HepG2 (cell line): Measurements from ENCODE around the gene FGD6. TPM values are rescaled to one million over a fixed set of nuclear protein-coding genes. Genes with fewer than 3 reads are reported as not detected.

Source experiments
- ATAC-seq: fragments of 200-7000 bp; cut with Tn5 transposase; 3 replicates; pipeline ENCODE4 v1.9.1; 2020; ENCODE audit warnings: mild to moderate bottlenecking, moderate library complexity
- BruUV-seq: library from RNA; stranded (reverse); fragments of 400-500 nt; replicated peaks from 2 replicates; lab custom pipeline; 2021; lab: Mats Ljungman, UMichigan
- CTCF ChIA-PET: fragments of 300-600 bp; formaldehyde crosslinking; extraction: SDS; loops from one replicate; lab custom pipeline; 2021; ENCODE audit warnings: low total read pairs, inconsistent platforms, low intra/inter-chr PET ratio; lab: Yijun Ruan, JAX
- POLR2A ChIA-PET: fragments of 350-600 bp; sonication (Branson Sonifier 250); formaldehyde crosslinking; loops from one replicate; lab custom pipeline; 2020; ENCODE audit warnings: antibody characterized with exemption, inconsistent platforms; lab: Yijun Ruan, JAX
- DNase-seq: peaks from one replicate; pipeline ENCODE4 v3.0.0-alpha.2; 2015; ENCODE audit warnings: low spot score
- FAIRE-seq: peaks from 3 replicates; lab custom pipeline; 2011; peaks lifted over from hg19 to GRCh38; lab: Jason Lieb, UNC
- H2AFZ ChIP-seq: one replicate; pipeline ENCODE4 v1.6.1; 2011; ENCODE audit warnings: low read length, inconsistent platforms
- H3K27ac ChIP-seq: fragments of 300-600 bp; 3 replicates; pipeline ENCODE4 v1.8.0; 2011; ENCODE audit warnings: mixed run types, mild to moderate bottlenecking, mixed read lengths, low read length, inconsistent platforms; ENCODE audit not compliant: insufficient read depth; ENCODE audit errors: extremely low read length
- H3K27me3 ChIP-seq, 2 experiments: fragments of 200-600 bp in 1 of 2; 2 replicates in 1 of 2; 3 replicates in 1 of 2; pipeline versions ENCODE4 v1.6.0 to v1.8.0; 2011; ENCODE audit warnings: low read length in 2 of 2, mild to moderate bottlenecking in 2 of 2, moderate library complexity in 2 of 2, inconsistent platforms in 1 of 2; ENCODE audit not compliant: insufficient read depth in 2 of 2, control insufficient read depth in 1 of 2
- H3K36me3 ChIP-seq, 2 experiments: fragments of 200-600 bp in 1 of 2; replicated peaks in 1 of 2; 2 replicates in 1 of 2; 3 replicates in 1 of 2; pipeline versions ENCODE4 v1.5.1 to v1.8.0; 2011; ENCODE audit warnings: low read length in 2 of 2, inconsistent platforms in 1 of 2; ENCODE audit not compliant: insufficient read depth in 2 of 2, control insufficient read depth in 1 of 2
- H3K4me1 ChIP-seq: 2 replicates; pipeline ENCODE4 v1.5.1; 2012; ENCODE audit warnings: low read length, inconsistent platforms; ENCODE audit not compliant: insufficient read depth
- H3K4me2 ChIP-seq: 2 replicates; pipeline ENCODE4 v1.6.0; 2011; ENCODE audit warnings: low read depth, low read length, inconsistent platforms
- H3K4me3 ChIP-seq, 3 experiments: fragments of 200-600 bp in 1 of 3; sonication (generic), shearing (Covaris generic) in 1 of 3; replicated peaks in 1 of 3; 2 replicates each; pipeline ENCODE4 v1.5.1; 2011 to 2016; ENCODE audit warnings: low read length in 3 of 3, inconsistent platforms in 2 of 3, low read depth in 2 of 3, mild to moderate bottlenecking in 2 of 3, control low read depth in 1 of 3, mixed read lengths in 1 of 3; ENCODE audit not compliant: insufficient read depth in 1 of 3
- H3K79me2 ChIP-seq: one replicate; pipeline ENCODE4 v1.6.1; 2011; ENCODE audit warnings: low read length, inconsistent platforms; ENCODE audit not compliant: insufficient read depth
- H3K9ac ChIP-seq: 2 replicates; pipeline ENCODE4 v1.6.0; 2011; ENCODE audit warnings: mild to moderate bottlenecking, low read depth, low read length, inconsistent platforms; ENCODE audit not compliant: insufficient read depth
- H3K9me3 ChIP-seq: 2 replicates; pipeline ENCODE4 v1.5.1; 2012; ENCODE audit warnings: mild to moderate bottlenecking, low read length
- H4K20me1 ChIP-seq: 2 replicates; pipeline ENCODE4 v1.6.0; 2011; ENCODE audit warnings: inconsistent platforms, mild to moderate bottlenecking, low read length, moderate library complexity; ENCODE audit not compliant: insufficient read depth
- AGO2 ChIP-seq: fragments of 200-400 bp; formaldehyde crosslinking; optimal IDR thresholded peaks from 2 replicates; pipeline ENCODE3; 2017; ENCODE audit warnings: mild to moderate bottlenecking, low read depth, low read length, moderate library complexity
- GZF1 ChIP-seq: sonication (generic); formaldehyde crosslinking; IDR thresholded peaks from 2 replicates; pipeline ENCODE4 v1.5.1; 2020; ENCODE audit warnings: mild to moderate bottlenecking, missing genetic modification reagents
- KAT2B ChIP-seq: fragments of 150-350 bp; IDR thresholded peaks from 2 replicates; pipeline ENCODE4 v1.6.1; 2014; ENCODE audit warnings: low read depth, low read length, borderline replicate concordance
- LCORL ChIP-seq, 2 experiments: fragments of 450-650 bp in 1 of 2; sonication (generic) in 1 of 2; formaldehyde crosslinking in 1 of 2; IDR thresholded peaks; 2 replicates each; pipeline versions ENCODE4 v1.5.0 to v1.6.1; 2017 to 2020; ENCODE audit warnings: antibody characterized with exemption in 1 of 2, missing genetic modification reagents in 1 of 2
- ONECUT2 ChIP-seq: sonication (generic); formaldehyde crosslinking; IDR thresholded peaks from 2 replicates; pipeline ENCODE4 v1.4.0; 2020; ENCODE audit warnings: missing genetic modification reagents
- RBFOX2 ChIP-seq: fragments of 200-400 bp; formaldehyde crosslinking; IDR thresholded peaks from 2 replicates; pipeline ENCODE4 v1.6.1; 2017; ENCODE audit warnings: low read depth, mild to moderate bottlenecking, low read length
- SYNCRIP ChIP-seq: fragments of 200-400 bp; formaldehyde crosslinking; IDR thresholded peaks from 2 replicates; pipeline ENCODE4 v1.6.1; 2018; ENCODE audit warnings: mild to moderate bottlenecking, low read depth, low read length; ENCODE audit not compliant: insufficient read depth
- ZNF17 ChIP-seq: sonication (generic); formaldehyde crosslinking; IDR thresholded peaks from 2 replicates; pipeline ENCODE4 v1.5.0; 2020; ENCODE audit warnings: mild to moderate bottlenecking, missing genetic modification reagents
- ZNF652 ChIP-seq: IDR thresholded peaks from 2 replicates; pipeline ENCODE4 v1.6.1; 2016; ENCODE audit warnings: low read depth, borderline replicate concordance
- ZNF709 ChIP-seq: sonication (generic); formaldehyde crosslinking; IDR thresholded peaks from 2 replicates; pipeline ENCODE4 v1.5.0; 2020; ENCODE audit warnings: mild to moderate bottlenecking, missing genetic modification reagents
- WGBS: methylation state at CpG from one replicate; pipeline ENCODE4 v1.1.6; 2017; ENCODE audit warnings: low lambda C conversion rate; 5-methylcytosine and 5-hydroxymethylcytosine counted together
- in situ Hi-C: cut with HindIII; loops from 2 replicates; pipeline ENCODE4 v1.10.0; 2017; ENCODE audit warnings: low pct_unique_long_range_greater_than_20kb; ENCODE audit not compliant: extremely low pct_ligation_motif_present
- intact Hi-C: fragments of 100-400 bp; cut with micrococcal nuclease; formaldehyde crosslinking; loops from one replicate; pipeline ENCODE4 v1.10.0; 2022; ENCODE audit not compliant: unreplicated experiment
- polyA plus RNA-seq, 8 experiments: library from polyadenylated mRNA; depleted of rRNA in 3 of 8; stranded (reverse) in 7 of 8; unstranded in 1 of 8; fragments of >200 nt; fragmentation: Illumina TruSeq in 4 of 8; extraction: Trizol in 4 of 8; gene quantifications; 2 replicates each; pipeline versions ENCODE4 v1.2.1 to v1.2.3, GENCODE V29; 2011 to 2016; ENCODE audit warnings: low read depth in 4 of 8, missing spikeins in 1 of 8, mixed read lengths in 1 of 8; ENCODE audit not compliant: insufficient read depth in 1 of 8
- total RNA-seq, 5 experiments: library from RNA; depleted of rRNA; stranded (reverse); fragments of >200 nt; fragmentation: Illumina TruSeq; extraction: Trizol; gene quantifications; 2 replicates each; pipeline ENCODE4 v1.2.3, GENCODE V29; 2016; ENCODE audit warnings: low read depth in 1 of 5
- TF ChIP-seq, protein P1 (sequence below): sonication (generic); formaldehyde crosslinking; IDR thresholded peaks from 2 replicates; pipeline ENCODE4 v1.5.0; 2020; ENCODE audit warnings: mild to moderate bottlenecking, missing genetic modification reagents
- TF ChIP-seq, protein P2 (sequence below): IDR thresholded peaks from 2 replicates; pipeline ENCODE4 v1.4.0; 2020; ENCODE audit warnings: mild to moderate bottlenecking, missing genetic modification reagents
- TF ChIP-seq, protein P3 (sequence below): sonication (generic); formaldehyde crosslinking; IDR thresholded peaks from 2 replicates; pipeline ENCODE4 v1.9.0; 2022; ENCODE audit warnings: low read depth, missing genetic modification reagents
- TF ChIP-seq, protein P4 (sequence below): sonication (generic); formaldehyde crosslinking; IDR thresholded peaks from 2 replicates; pipeline ENCODE4; 2020; ENCODE audit warnings: missing genetic modification reagents, mild to moderate bottlenecking, borderline replicate concordance

FGD6 gene
- total and polyA plus RNA-seq, 2 of the 13 experiments (the other 11 are each of a cell fraction or from before 2014, with no cell fraction given): 2.2 to 4.3 TPM

DNA sequence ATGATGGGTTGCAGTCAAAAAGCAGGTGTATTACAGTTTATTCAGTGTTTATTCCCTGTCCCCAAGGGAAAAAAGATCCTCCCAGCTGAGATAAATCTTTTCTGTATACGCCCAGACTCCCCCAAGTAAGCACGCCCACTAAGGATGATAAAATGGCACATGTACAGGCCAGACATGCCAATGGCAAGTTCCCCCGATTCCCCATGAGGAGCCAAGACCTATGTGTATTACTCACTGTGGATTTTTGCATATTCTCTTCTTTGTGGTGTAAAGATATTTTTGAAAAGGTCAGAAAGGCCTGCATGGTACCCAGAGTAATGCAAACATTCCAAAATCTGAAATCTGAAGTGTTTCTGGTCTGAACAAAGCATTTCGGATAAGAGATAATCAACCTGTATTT lies 166.0 kb downstream of the FGD6 start:
- no peaks in the 10 kb centered on the region for H4K20me1 ChIP-seq
- CTCF ChIA-PET: no interaction called here
- no peaks in the 10 kb centered on the region for H3K79me2 ChIP-seq
- no peak overlapping the region for H3K9ac ChIP-seq
- intact Hi-C loops: no loop called here
- no peak overlapping the region for H2AFZ ChIP-seq
- no peak overlapping the region for H3K4me2 ChIP-seq
- no peak overlapping the region for H3K27ac ChIP-seq
- no peaks in the 10 kb centered on the region for H3K4me1 ChIP-seq
- H3K36me3 ChIP-seq: peaks cover 16 to 51% of the 10 kb centered on the region in 2 experiments; a peak in 4 of 5 replicates
- no TSS peak for BruUV-seq
- 98% methylated on average over 4 of the region's 4 CpGs for WGBS
- DNase-seq: no peak
- POLR2A ChIA-PET: no interaction called here
- in situ Hi-C loops: no loop called here
- H3K27me3 ChIP-seq: no peaks in the 10 kb centered on the region; a peak in 1 of 5 replicates
- FAIRE-seq: no peak
- no peak for ATAC-seq
- H3K4me3 ChIP-seq: no peak overlapping the region
- H3K9me3 ChIP-seq: no peaks in the 10 kb centered on the region
- TF ChIP-seq, protein P1, sequence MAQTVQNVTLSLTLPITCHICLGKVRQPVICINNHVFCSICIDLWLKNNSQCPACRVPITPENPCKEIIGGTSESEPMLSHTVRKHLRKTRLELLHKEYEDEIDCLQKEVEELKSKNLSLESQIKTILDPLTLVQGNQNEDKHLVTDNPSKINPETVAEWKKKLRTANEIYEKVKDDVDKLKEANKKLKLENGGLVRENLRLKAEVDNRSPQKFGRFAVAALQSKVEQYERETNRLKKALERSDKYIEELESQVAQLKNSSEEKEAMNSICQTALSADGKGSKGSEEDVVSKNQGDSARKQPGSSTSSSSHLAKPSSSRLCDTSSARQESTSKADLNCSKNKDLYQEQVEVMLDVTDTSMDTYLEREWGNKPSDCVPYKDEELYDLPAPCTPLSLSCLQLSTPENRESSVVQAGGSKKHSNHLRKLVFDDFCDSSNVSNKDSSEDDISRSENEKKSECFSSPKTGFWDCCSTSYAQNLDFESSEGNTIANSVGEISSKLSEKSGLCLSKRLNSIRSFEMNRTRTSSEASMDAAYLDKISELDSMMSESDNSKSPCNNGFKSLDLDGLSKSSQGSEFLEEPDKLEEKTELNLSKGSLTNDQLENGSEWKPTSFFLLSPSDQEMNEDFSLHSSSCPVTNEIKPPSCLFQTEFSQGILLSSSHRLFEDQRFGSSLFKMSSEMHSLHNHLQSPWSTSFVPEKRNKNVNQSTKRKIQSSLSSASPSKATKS: no peak
- TF ChIP-seq, protein P2, sequence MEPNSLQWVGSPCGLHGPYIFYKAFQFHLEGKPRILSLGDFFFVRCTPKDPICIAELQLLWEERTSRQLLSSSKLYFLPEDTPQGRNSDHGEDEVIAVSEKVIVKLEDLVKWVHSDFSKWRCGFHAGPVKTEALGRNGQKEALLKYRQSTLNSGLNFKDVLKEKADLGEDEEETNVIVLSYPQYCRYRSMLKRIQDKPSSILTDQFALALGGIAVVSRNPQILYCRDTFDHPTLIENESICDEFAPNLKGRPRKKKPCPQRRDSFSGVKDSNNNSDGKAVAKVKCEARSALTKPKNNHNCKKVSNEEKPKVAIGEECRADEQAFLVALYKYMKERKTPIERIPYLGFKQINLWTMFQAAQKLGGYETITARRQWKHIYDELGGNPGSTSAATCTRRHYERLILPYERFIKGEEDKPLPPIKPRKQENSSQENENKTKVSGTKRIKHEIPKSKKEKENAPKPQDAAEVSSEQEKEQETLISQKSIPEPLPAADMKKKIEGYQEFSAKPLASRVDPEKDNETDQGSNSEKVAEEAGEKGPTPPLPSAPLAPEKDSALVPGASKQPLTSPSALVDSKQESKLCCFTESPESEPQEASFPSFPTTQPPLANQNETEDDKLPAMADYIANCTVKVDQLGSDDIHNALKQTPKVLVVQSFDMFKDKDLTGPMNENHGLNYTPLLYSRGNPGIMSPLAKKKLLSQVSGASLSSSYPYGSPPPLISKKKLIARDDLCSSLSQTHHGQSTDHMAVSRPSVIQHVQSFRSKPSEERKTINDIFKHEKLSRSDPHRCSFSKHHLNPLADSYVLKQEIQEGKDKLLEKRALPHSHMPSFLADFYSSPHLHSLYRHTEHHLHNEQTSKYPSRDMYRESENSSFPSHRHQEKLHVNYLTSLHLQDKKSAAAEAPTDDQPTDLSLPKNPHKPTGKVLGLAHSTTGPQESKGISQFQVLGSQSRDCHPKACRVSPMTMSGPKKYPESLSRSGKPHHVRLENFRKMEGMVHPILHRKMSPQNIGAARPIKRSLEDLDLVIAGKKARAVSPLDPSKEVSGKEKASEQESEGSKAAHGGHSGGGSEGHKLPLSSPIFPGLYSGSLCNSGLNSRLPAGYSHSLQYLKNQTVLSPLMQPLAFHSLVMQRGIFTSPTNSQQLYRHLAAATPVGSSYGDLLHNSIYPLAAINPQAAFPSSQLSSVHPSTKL: no peak
- TF ChIP-seq RBFOX2: no peak
- no peak for TF ChIP-seq SYNCRIP
- no peak for TF ChIP-seq LCORL (IDR thresholded peaks at IDR 0.05)
- TF ChIP-seq LCORL (CRISPR knock-in tag; IDR thresholded peaks at IDR 0.05): no peak
- TF ChIP-seq, protein P3, sequence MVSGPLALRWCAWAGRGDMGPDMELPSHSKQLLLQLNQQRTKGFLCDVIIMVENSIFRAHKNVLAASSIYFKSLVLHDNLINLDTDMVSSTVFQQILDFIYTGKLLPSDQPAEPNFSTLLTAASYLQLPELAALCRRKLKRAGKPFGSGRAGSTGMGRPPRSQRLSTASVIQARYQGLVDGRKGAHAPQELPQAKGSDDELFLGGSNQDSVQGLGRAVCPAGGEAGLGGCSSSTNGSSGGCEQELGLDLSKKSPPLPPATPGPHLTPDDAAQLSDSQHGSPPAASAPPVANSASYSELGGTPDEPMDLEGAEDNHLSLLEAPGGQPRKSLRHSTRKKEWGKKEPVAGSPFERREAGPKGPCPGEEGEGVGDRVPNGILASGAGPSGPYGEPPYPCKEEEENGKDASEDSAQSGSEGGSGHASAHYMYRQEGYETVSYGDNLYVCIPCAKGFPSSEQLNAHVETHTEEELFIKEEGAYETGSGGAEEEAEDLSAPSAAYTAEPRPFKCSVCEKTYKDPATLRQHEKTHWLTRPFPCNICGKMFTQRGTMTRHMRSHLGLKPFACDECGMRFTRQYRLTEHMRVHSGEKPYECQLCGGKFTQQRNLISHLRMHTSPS (CRISPR knock-in tag): no peak
- no peak for TF ChIP-seq ZNF17 (CRISPR knock-in tag)
- no peak for TF ChIP-seq KAT2B
- TF ChIP-seq, protein P4, sequence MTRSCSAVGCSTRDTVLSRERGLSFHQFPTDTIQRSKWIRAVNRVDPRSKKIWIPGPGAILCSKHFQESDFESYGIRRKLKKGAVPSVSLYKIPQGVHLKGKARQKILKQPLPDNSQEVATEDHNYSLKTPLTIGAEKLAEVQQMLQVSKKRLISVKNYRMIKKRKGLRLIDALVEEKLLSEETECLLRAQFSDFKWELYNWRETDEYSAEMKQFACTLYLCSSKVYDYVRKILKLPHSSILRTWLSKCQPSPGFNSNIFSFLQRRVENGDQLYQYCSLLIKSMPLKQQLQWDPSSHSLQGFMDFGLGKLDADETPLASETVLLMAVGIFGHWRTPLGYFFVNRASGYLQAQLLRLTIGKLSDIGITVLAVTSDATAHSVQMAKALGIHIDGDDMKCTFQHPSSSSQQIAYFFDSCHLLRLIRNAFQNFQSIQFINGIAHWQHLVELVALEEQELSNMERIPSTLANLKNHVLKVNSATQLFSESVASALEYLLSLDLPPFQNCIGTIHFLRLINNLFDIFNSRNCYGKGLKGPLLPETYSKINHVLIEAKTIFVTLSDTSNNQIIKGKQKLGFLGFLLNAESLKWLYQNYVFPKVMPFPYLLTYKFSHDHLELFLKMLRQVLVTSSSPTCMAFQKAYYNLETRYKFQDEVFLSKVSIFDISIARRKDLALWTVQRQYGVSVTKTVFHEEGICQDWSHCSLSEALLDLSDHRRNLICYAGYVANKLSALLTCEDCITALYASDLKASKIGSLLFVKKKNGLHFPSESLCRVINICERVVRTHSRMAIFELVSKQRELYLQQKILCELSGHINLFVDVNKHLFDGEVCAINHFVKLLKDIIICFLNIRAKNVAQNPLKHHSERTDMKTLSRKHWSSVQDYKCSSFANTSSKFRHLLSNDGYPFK (CRISPR knock-in tag): no peak
- TF ChIP-seq GZF1: no peak
- TF ChIP-seq ZNF652 (CRISPR knock-in tag): no peak
- TF ChIP-seq ONECUT2 (CRISPR knock-in tag): no peak
- TF ChIP-seq AGO2: no peak
- no peak for TF ChIP-seq ZNF709 (CRISPR knock-in tag)
